ENCODE measurements around the gene CDR2L.

- TF ChIP-seq FOXK1 (CRISPR knock-in tag; IDR thresholded peaks at IDR 0.05) (no peak), SMAD3 (CRISPR knock-in tag; IDR thresholded peaks at IDR 0.05; ENCODE audit: borderline replicate concordance) (no peak), FOXP1 (CRISPR knock-in tag; IDR thresholded peaks at IDR 0.05; ENCODE audit: borderline replicate concordance) (no peak), CTCF (IDR thresholded peaks at IDR 0.05) (no peak), CBFB (CRISPR knock-in tag; IDR thresholded peaks at IDR 0.05; ENCODE audit: low read depth) (no peak), ARID4B (CRISPR knock-in tag; IDR thresholded peaks at IDR 0.05; ENCODE audit: borderline replicate concordance) (no peak)
Observed at GRCh38 chr17:74979408-74980146, 7.9 kb upstream of the CDR2L start.

All from WTC11 (cell line).